ENCODE results near the gene SLC9A8.

Gene SLC9A8

GRCh38 chr20:49870261-49870660, 57.6 kb downstream of the SLC9A8 start:
- DNase-seq (ENCODE audit: low read depth, low spot score) = no peak

DNA sequence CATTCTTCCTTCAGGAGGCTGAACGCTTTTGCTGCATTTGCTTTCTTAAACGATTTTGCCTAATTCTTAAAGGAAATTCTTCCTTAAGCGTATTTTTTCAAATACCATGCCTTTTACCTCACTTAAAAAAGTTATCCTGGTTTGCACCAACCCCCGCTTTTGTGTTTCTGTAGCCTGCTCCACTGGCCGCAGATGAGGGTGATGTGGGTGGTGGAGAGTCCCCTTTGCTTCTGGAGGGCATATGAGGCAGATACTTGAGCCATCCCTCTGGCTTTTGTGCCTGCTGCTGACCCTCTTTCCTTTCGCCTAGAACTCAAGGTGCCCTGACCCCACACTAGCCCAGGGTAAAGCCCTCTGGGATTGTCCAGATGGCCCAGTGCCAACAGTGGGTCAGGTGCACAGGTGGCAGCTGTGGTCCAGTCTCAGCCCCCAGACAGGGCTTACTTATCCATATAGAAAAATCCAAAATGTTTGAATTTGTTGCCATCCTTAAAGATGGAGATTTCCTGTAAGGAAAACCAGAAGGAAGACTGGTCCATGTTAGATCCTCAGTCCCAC, 58.8 kb downstream of the SLC9A8 start:
- no peak overlapping the region for H3K27ac ChIP-seq
- no peak for DNase-seq (ENCODE audit: low read depth, low spot score)

More at GRCh38 chr20:49870261-49870660, 57.6 kb downstream of the SLC9A8 start:
- H3K27ac ChIP-seq = no peak overlapping the region

GRCh38 chr20:49872056-49872455, 59.4 kb downstream of the SLC9A8 start:
- DNase-seq (ENCODE audit: low read depth, low spot score) = no peak
- no peak overlapping the region for H3K27ac ChIP-seq

DNA sequence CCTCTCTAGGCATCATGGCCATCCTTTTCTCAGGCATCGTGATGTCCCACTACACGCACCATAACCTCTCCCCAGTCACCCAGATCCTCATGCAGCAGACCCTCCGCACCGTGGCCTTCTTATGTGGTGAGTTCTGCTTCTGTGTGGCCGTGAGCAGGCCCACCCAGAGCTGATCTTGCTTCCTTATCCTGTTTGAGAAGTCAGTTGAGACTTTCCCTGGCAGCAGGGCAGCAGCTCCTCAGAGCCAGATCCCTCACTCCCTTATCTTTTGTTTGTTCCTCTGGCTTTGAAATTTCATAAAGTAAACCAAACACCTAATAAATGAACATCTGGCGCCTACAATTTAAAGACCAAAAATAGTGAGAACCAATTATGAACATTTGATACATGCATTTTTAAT, 62.1 kb downstream of the SLC9A8 start:
- no peak for DNase-seq (ENCODE audit: low read depth, low spot score)

DNA sequence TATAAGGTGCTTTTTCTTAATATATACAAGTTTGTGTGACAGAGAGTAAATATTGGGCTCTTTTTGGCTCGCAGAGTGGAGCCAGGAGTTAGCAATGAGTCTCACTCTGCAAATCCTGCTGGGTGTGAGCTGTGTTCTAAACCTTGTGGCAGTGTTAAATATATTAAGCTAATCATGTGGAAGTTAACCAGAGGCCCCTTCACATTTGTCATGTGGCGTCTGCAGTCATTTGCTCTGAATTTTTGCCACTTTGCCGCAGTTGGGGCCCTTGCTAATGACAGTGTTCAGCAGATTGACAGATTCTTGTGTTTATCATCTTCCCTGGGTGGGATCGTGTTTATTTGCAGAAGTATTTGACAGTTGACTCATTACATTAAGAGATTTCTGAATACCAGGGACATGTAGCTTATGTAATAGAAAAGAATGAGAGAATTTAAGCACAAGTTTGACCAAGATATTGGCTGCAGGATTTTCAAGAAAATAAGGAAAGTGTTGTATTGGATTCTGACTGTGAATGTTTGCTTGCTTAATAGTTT, 64.8 kb downstream of the SLC9A8 start:
- no peak for DNase-seq (ENCODE audit: low read depth, low spot score)
- no peak overlapping the region for H3K27ac ChIP-seq

More for the DNA sequence above, 62.1 kb downstream of the SLC9A8 start:
- H3K27ac ChIP-seq = no peak overlapping the region

- H3K27ac ChIP-seq = no peak overlapping the region
- DNase-seq (ENCODE audit: low read depth, low spot score) = no peak
Observed at GRCh38 chr20:49878977-49879376, 66.3 kb downstream of the SLC9A8 start.

DNA sequence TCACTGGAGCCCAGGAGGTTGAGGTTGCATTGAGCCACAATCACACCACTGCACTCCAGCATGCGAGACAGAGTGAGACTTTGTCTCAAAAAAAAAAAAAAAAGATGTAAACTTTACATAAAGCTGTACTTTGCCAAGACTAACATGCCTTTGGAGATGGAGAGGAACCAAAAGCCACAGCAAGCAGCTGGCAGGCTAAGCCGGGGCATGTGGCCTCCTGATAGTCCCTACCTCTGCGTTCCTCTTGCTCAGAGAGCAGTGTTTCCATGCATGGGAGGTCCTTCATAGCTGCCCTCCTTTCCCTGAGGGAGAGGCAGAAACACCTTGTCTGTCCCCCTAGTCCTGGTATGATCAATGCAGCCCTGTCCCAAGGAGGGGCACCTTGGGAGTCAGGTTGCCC, 67.5 kb downstream of the SLC9A8 start:
- H3K27ac ChIP-seq = no peak overlapping the region
- no peak for DNase-seq (ENCODE audit: low read depth, low spot score)

- H3K27ac ChIP-seq = no peak overlapping the region
- no peak for DNase-seq (ENCODE audit: low read depth, low spot score)
Observed at GRCh38 chr20:49880724-49881445, 68.3 kb downstream of the SLC9A8 start.

- no peak for DNase-seq (ENCODE audit: low read depth, low spot score)
- no peak overlapping the region for H3K27ac ChIP-seq
Observed at GRCh38 chr20:49882171-49882970, 69.7 kb downstream of the SLC9A8 start.

DNA sequence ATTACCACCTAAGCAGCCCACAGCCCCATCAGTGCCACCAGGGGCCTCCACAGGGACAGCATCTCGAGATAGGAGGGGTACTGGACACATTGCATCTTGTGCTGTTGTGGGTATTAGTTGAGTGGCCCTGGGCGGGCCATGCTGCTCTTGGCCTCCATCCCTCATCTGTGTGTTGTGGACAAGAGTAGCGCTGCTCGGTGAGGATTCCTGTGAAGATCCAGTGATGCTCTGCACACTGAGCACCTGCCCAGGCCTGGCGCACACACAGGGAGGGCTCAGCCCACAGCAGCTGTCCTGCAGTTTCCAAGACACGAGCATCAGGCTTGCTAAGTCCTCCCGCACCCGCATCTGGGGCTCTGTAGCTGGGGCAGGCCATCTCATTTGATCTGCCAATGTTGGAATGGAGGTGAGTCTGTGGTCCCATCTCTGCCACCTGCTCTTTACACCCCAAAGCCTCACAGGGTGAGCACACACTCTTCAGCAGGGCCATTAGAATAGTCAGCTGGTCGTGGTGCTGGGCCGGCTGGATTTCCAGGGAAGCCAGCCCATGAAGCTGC, 70.7 kb downstream of the SLC9A8 start:
- no peak for DNase-seq (ENCODE audit: low read depth, low spot score)
- no peak overlapping the region for H3K27ac ChIP-seq

GRCh38 chr20:49885558-49886332, 73.1 kb downstream of the SLC9A8 start:
- H3K27ac ChIP-seq = no peak overlapping the region
- no peak for DNase-seq (ENCODE audit: low read depth, low spot score)

DNA sequence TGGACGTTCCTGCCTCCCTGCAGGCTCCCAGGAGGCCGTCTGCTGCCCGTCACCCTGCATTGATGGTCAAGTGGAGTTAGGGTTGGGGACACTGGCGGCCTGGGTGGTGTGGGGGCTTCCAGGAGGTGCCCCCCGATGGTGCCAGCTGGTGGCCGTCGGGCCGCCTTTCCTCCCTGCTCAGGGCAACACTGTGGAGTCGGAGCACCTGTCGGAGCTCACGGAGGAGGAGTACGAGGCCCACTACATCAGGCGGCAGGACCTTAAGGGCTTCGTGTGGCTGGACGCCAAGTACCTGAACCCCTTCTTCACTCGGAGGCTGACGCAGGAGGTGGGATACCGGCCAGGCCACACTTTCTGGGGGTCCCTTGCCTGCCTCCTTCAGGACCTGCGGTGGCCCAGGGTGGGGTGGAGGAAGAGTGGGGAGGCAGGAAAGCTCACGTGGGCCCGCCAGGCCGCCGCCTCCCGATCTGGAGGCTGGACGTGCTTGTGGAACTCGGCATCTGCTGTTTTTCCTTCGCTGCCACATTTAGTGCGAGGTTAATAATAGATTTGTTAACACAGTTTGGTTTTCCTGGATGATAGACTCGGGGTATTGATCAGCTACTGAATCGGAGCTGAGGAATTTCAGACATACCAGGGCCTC, 74.1 kb downstream of the SLC9A8 start:
- H3K27ac ChIP-seq = no peak overlapping the region
- no peak for DNase-seq (ENCODE audit: low read depth, low spot score)

GRCh38 chr20:49887251-49888211, 74.9 kb downstream of the SLC9A8 start:
- H3K27ac ChIP-seq = no peak overlapping the region
- DNase-seq (ENCODE audit: low read depth, low spot score) = no peak

- H3K27ac ChIP-seq = no peak overlapping the region
- no peak for DNase-seq (ENCODE audit: low read depth, low spot score)
Observed at GRCh38 chr20:49888212-49889000, 75.8 kb downstream of the SLC9A8 start.

DNA sequence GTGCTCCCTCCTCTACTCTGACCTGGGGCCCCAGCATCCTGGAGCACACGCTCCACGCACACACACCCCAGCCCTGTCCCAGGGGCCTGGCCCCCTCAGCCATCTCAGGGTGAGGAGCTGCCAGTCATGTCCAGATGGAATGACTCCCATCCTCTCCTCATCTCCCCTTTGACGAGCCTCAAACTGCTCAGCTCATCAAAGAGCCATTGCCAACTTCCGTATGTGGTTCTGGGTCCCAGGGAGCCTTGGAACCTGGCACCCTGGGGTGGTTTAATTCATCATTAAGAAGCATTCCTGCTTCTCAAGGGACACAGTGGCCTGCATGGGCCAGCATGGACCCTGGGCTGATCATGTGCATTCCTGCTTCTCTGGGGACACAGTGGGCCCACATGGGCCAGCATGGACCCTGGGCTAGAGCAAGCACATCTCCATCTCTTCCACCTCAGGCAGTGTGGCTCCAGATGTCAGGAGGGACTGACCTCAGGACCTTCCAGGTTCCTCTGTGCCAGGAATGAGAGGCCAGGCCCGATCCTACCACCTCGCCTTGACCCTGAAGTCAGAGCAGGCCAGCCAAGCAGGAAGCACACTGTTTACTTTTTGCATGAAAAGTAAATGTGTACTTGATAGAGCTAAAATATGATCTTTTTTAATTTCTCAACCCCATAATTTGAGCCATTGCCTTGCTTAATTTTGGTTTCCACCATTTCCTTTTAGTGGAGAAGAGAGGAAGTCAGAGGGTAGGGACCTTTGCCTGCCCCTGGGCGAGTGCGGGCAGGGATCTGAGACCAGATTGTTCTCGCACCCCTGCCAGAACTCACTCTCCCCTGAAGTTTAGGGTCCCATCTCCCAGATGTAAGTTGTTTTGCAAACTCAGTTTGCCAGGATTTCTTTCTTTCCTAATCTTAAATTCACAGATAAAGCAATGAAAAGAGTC, 76.6 kb downstream of the SLC9A8 start:
- H3K27ac ChIP-seq = no peak overlapping the region
- no peak for DNase-seq (ENCODE audit: low read depth, low spot score)

DNA sequence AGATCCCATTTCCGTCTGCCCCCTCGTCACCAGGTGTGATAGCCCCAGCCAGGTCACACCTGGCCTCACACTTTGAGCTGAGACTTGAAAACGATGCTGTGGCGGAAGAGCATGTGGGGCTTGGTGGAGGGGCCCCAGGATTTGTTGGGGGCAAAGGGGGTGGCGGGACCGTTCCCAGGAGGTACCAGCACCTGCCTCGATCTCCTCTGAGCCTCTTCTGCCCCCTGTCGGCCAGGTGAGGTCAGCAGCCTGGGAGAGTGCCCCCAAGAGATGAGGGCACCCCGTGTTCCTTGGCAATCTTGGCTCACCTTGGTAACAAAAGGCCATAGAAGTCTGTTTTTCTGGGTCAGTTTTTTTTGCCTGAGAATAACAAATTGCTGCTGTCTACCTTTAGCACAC, 77.3 kb downstream of the SLC9A8 start:
- DNase-seq (ENCODE audit: low read depth, low spot score) = no peak
- H3K27ac ChIP-seq = no peak overlapping the region
